Activated CD8-positive, alpha-beta memory T cell treated with anti-CD3 and anti-CD28 coated beads, Interleukin-2, amount 50 U/mL, for 1 hour (primary cell): ENCODE measurements around the gene NDRG4.

Experiments
- DNase-seq: peaks from one replicate; pipeline ENCODE4 v3.0.0-alpha.2; 2020; ENCODE audit errors: extremely low read depth

Gene NDRG4

GRCh38 chr16:58510097-58510775 is 10.3 kb downstream of the NDRG4 start:
- DNase-seq: no peak

GRCh38 chr16:58510776-58511628 is 11.1 kb downstream of the NDRG4 start:
- no peak for DNase-seq

- DNase-seq: peak; percentile 54
Observed at GRCh38 chr16:58511933-58512815, 12.2 kb downstream of the NDRG4 start.

GRCh38 chr16:58513874-58514273 is 13.9 kb downstream of the NDRG4 start:
- no peak for DNase-seq

DNA sequence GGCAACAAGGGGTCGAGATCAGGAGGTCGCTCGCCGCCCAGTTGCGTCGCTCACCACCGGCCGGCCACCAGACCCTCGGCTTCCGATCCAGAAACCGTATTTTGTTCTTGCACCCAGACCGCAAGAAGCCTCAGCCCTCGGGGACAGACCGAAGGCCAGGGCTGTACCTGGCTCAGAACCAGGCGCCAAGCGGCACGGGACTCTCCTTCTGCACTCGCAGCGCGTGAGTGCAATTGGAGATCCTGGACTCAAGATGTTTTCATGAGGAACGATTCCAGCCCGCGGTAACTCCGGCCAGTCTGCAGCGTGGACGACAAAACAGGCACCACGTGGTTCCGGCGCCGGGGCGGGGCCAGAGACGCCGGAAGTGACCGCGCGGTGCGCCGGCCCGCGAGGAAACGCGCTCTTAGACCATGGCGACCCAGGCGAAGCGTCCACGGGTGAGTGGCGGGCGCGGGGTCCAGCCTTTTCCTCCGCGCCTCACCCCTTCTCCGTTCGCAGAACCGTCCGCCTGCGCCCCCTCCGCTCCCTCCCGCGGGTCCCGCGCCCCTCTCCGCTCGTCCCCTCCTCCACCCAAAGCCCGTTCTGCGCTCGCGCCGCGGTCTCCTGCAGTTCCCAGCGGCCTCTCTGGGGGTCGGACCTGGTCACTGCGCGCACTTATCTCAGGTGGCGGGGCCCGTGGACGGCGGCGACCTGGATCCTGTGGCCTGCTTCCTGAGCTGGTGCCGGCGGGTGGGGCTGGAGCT is 15.4 kb downstream of the NDRG4 start, which contains the start of gene SETD6:
Gene SETD6, plus strand, starts transcription at position 393 of the 746 bp plus-strand sequence. Its CDS starts 21 bp downstream, at position 414.
- DNase-seq: no peak

DNA sequence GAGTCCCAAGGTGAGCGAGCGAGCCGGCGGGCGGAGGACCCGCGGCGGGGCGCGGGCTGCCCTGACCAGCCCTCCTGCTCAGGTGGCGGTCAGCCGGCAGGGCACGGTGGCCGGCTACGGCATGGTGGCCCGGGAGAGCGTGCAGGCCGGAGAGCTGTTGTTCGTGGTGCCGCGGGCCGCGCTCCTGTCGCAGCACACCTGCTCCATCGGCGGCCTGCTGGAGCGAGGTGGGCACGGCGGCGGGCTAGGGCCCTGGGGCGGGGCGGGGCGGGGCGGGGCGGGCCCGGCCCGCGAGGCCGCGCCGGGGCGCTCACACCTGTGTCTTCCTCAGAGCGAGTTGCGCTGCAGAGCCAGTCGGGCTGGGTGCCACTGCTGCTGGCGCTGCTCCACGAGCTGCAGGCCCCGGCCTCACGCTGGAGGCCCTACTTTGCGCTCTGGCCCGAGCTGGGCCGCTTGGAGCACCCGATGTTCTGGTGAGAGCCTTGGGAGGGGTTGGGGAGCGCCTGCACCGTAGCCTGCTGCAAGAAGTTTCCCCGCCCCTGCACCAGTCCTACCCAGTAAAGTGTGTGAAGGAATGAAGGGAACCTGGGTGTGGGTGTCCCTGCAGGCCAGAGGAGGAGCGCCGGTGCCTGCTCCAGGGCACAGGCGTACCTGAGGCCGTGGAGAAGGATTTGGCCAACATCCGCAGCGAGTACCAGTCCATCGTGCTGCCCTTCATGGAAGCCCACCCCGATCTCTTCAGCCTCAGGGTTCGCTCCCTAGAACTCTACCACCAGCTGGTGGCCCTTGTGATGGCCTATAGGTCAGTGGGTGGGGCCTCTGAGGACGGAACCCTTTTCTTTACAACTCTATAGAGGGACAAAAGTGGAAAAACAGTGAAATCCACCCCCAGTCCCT is 16.2 kb downstream of the NDRG4 start:
- no peak for DNase-seq

GRCh38 chr16:58516768-58517107 is 16.8 kb downstream of the NDRG4 start:
- no peak for DNase-seq

DNA sequence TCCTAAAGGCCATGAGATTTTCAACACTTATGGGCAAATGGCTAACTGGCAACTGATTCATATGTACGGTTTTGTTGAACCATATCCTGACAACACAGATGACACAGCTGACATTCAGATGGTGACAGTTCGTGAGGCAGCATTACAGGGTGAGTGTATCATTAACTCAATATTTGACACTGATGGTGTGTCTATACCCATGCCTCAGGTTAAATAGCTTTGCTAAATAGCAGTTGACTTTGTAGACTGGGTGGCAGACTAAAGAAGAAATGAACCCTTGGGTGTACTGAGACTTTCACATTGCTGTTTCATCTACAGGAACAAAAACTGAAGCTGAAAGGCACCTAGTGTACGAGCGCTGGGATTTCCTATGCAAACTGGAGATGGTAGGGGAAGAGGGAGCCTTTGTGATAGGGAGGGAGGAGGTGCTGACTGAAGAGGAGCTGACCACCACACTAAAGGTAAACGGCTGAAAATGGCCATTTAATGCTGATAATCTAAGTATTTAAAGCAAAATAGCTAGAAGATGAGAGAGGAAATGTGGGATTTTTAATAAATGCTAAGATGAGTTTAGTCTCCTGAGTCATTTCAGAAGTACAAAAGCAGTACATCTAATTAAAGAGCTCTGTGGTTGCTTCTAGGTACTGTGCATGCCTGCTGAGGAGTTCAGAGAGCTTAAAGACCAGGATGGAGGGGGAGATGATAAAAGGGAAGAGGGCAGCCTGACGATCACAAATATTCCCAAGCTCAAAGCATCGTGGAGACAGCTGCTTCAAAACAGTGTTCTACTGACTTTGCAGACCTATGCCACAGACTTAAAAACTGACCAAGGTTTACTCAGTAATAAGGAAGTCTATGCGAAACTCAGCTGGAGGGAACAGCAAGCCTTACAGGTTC is 18.4 kb downstream of the NDRG4 start:
- DNase-seq: no peak

GRCh38 chr16:58518980-58519368 is 19.0 kb downstream of the NDRG4 start:
- no peak for DNase-seq

GRCh38 chr16:58519707-58520106 is 19.8 kb downstream of the NDRG4 start:
- DNase-seq: no peak

GRCh38 chr16:58530179-58530578 is 30.2 kb downstream of the NDRG4 start:
- DNase-seq: no peak

- DNase-seq: no peak
Observed at GRCh38 chr16:58532414-58532813, 32.5 kb downstream of the NDRG4 start.

DNA sequence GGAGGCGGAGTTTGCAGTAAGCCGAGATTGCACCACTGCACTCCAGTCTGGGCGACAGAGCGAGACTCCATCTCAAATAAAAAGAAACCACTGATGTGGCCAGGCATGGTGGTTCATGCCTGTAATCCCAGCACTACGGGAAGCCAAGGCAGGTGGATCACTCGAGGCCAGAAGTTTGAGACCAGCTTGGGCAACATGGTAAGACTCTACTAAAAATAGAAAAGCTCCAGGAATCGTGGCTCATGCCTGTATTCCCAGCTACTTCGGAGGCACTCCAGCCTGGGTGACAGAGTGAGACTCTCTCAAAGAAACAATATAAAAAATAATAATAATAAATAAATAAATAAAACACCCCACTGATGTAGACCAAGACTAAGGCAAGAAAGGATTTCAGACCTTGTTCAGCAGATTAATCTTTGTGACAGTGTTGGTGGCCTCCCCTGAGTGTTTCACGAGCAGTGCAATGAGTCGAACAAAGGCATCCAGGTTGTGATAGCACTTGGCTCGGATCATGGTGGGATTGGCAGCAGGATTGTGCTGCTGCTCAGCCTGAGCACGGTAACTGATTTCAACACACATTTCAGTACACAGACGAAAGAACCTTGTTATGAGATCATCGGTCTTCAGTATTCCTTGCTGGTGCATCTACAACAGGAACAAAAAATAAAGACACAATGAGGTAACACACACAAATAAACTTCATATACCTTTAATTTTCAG is 34.0 kb downstream of the NDRG4 start:
- DNase-seq: no peak

GRCh38 chr16:58535100-58535499 is 35.2 kb downstream of the NDRG4 start:
- no peak for DNase-seq

GRCh38 chr16:58536278-58536677 is 36.3 kb downstream of the NDRG4 start:
- DNase-seq: no peak

GRCh38 chr16:58537124-58537906 is 37.4 kb downstream of the NDRG4 start:
- DNase-seq: no peak

DNA sequence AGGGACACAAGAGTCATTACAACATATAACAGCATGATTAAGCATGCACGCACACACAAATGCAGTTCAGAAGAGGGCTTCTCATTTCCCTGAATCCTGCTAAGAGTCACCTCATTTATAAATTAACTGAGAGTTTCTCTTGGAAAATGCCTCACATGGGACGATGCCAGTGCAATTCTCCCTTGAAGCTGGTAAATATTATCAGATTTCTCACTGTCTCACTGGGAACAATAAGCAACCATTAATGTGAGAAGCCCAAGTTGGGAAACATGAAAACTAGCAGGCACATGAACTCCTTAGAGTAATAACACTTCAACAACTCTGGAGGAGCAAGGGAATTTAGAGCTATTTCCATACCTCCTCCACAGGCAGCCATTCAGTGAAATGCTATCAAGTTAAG is 41.8 kb downstream of the NDRG4 start:
- DNase-seq: no peak

- DNase-seq: no peak
Observed at GRCh38 chr16:58542291-58542690, 42.3 kb downstream of the NDRG4 start.
